ENCODE measurements around the gene RAB5A.
"Not testable (repeated sequence)": the region's sequence is repeated elsewhere in the genome, so short reads cannot be mapped to it uniquely, and the experiment has no call there.

The RAB5A gene

DNA sequence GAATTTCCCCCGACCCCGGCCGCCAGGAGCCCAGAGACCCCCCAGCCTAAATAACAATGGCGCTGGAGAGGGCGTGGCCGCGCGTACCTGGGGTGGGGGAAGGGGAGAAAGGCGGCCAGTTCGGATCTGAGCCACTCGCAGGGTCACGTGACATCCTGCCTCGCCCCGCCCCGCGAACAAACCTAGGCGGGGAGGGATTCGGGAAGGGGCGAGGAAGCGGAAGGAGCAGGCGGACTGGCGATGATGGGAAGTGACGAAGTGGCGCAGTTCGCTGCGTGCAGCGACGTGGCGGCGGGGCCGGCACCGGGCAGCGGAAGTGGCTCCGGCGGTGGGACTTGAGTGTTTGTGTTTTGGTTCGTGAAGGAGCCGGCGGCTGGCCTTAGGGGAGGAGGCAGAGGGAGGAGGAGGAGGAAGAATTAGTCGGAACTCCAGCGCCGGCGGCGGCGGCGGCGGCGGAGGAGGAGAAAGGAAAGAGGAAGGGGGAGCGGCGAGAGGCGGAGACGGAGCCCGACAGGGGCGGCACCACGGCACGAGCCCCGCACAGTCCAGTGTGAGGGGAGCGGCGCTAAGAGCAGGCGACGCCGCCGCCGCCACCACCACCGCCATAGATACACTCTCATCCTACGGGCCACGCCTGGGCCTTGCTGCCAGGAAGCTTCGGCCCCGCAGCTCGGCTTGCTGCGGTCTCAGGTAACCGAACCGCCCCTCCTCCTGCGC, at the start of gene RAB5A:
TSS of gene RAB5A (plus strand) at position 266 of the 717 bp plus-strand sequence. CDS start 3,802 bp downstream, outside the sequence.
- DNase-seq = peak; percentile 96

GRCh38 chr3:19898721-19899120, 48.2 kb upstream of the RAB5A start:
- no peak for DNase-seq

GRCh38 chr3:19899264-19899663, 47.6 kb upstream of the RAB5A start:
- DNase-seq = no peak

- DNase-seq = not testable (repeated sequence)
Measured at GRCh38 chr3:19899833-19900232, 47.1 kb upstream of the RAB5A start.

GRCh38 chr3:19901337-19901736, 45.6 kb upstream of the RAB5A start:
- DNase-seq = no peak

- DNase-seq = no peak
Measured at GRCh38 chr3:19901918-19902317, 45.0 kb upstream of the RAB5A start.

- DNase-seq = no peak
Measured at GRCh38 chr3:19903649-19904048, 43.2 kb upstream of the RAB5A start.

DNA sequence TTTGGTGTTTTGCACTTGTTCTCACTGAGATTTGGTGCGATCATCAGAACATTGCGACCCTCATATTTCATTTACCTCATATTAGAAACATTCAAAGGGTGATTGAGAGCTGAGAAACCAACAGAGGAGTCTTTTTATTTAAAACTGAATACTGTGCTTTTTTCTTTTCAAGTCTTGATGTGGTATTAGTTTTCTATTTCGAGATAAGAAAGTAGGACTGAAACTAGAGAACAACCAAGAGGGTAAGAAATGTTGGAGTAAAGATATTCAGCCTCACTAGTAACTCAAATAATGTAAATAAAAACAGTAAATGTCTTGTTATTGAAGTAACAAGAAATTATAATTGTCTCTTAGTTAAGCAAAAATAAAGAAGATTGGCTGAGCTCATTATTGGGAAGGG, 39.4 kb upstream of the RAB5A start:
- DNase-seq = no peak

DNA sequence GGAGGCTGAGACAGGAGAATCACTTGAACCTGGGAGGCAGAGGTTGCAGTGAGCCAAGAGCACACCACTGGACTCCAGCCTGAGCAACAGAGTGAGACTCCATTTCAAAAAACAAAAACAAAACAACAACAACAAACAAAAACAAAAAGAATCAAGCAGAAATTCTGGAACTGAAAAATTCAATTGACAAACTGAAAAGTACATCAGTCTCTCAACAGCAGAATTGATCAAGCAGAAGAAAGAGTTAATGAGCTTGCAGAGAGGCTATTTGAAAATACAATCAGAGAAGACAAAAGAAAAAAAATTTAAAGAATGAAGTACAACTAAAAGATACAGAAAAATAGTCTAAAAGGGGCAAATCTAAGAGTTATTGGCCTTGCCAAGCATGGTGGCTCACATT, 35.4 kb upstream of the RAB5A start:
- DNase-seq = no peak

DNA sequence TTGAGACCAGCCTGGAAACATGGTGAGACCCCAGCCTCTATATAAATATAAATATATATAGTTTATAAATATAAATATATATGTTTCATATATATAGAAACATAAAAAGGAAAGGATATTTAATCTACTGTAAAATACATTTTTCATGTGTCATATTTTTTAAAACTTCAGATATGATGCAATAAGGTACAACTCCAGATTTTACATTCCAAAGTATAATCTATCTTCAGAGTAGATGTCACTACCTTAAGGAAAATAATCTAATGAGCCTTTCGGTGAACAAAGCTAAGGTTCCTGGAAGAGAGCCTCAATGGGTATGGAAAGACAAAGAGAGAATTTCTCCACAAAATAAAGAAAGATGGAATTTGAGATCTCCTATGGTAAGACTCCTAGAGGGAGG, 29.7 kb upstream of the RAB5A start:
- no peak for DNase-seq

- no peak for DNase-seq
Measured at GRCh38 chr3:19920401-19921080, 26.4 kb upstream of the RAB5A start.

GRCh38 chr3:19931180-19931692, 15.7 kb upstream of the RAB5A start:
- no peak for DNase-seq

GRCh38 chr3:19931767-19932188, 15.1 kb upstream of the RAB5A start:
- no peak for DNase-seq

DNA sequence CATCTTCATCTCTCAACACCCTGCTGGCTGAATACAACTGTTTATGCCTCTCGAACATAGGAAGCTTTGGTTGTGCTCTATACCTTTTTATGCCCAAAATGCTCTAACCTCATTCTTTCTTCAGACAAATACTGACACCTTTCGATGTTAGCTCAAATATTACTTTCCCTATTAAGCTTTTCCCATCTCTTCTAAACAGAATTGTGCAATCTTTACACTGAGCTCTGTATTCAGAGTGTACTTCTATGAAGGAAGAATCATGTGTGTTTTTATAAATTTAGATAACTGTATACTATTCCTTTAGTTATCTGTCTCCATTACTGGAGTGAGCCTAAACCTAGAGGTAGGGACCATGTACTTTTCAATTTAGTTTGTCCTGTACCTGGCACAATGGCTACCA, 14.5 kb upstream of the RAB5A start:
- DNase-seq = no peak

GRCh38 chr3:19934098-19934566, 12.8 kb upstream of the RAB5A start, which contains the start of gene EFHB:
Gene EFHB, minus strand, starts transcription at chr3:19934217. Its CDS starts 199 bp downstream, at chr3:19934018.
- no peak for DNase-seq

GRCh38 chr3:19937459-19938294, 9.2 kb upstream of the RAB5A start:
- no peak for DNase-seq

DNA sequence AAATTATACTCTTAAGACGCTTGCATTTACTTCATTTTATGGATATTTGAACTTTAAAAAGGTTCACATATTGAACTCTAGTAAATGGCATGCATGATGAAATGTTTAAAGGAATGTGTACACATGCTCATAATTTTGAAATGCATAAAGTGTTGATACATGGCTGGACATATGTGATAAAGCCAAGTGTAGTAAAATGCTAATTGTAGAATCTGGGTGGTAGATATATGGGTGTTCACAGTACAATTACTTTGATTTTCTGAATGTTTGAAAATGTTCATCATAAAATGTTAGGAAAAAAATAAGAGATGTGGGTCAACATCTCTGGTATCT, 8.6 kb upstream of the RAB5A start:
- DNase-seq = no peak

- DNase-seq = no peak
Measured at GRCh38 chr3:19940643-19941042, 6.3 kb upstream of the RAB5A start.

DNA sequence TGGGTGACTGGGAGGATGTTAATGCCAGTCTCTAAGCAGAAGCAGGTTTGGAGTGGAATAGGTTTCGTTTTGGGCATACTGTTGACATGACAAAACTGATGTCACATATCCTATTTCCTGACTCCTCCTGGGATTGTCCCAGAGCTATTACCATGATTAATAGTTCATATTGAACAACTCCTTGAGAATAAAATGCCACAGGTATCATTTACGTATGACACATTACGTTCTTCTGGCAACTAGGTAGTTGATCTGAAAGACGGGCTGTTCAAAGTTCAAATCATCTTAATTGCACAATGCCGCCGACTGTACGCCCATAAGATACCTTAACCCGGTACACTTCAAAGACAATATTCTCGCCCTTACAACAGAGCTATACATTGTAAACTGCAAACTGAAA, 1.4 kb upstream of the RAB5A start:
- no peak for DNase-seq

- DNase-seq = no peak
Measured at GRCh38 chr3:19945969-19946831, 697 bp upstream of the RAB5A start.

- peak; percentile 34 for DNase-seq
Measured at GRCh38 chr3:19947549-19948225, 790 bp downstream of the RAB5A start.

- no peak for DNase-seq
Measured at GRCh38 chr3:19948226-19948591, 1.3 kb downstream of the RAB5A start.

Measured in activated gamma-delta T cell treated with Interleukin-2 at 50 U/mL for 16 hours (primary cell).